GM11168 (cell line): ENCODE measurements around the gene SP6.

ENCODE experiments used
- in situ Hi-C: fragments of 300-500 bp; cut with MboI; formaldehyde crosslinking; loops from one replicate; pipeline ENCODE4 v1.12.0; 2022; ENCODE audit warnings: low sequenced_read_pairs; ENCODE audit not compliant: unreplicated experiment

Gene SP6

DNA sequence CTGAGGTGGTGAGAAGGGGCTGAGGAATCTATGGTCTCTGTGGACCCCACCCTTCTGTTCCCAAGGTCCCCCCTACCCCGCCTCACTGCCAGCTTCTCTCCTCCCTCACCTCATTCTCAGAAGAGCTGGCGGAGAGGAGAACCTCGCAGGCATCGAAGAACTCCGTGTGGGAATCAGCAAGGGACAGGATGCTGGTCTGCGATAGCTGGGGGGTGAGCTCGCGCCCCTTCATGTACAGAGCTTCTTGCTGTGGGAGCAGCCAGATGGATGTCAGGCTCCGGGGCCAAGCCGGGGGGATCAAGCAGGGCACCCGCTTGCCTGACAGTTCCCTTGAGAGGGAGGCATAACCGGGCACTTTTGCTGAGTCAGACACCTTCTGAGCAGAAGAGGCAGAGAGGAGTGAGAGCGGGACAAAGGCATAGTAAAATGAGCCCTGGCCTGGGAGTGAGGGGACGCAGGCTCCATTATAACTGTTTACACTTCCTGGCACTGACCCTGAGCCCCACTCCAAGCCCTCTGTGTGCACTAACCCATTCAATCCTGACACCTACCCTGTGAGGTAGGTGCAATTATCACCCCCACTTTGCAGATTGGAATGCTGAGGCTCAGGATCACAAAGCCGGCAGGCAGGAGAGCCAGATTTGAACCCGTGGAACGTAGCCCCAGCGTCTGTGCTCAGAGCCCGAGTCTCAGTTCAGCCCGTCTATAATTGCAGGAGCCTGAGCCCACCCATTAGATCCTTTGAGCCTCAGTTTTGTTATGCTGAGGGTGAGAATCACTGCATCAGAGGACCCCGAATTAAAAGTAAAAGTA, 35.7 kb downstream of the SP6 start:
- in situ Hi-C loops, result no loop called here

DNA sequence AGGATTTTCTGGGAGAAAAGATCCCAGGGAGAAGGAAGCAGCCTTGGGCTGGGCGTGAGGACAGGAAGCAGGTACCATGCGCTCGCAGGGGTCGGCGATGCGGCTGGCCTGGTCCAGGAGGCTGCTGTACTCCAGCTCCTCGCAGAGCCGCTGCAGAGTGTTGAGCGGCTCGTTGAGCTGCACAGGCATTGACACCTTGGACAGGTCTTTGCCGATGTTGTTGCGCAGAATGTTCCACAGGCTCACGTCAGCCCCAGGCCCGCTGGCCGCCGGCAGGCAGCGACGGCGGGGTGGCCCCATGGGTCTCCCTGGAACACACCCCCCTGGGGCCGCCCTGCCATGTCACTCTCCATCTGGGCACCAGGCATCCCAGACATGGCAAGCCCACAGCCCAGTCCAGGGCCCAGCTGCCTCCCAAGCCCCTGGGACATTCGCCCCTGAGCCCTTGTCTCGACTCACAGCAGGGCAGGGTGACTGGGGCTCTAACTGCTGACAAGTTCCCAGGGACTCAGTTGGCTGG, 37.4 kb downstream of the SP6 start:
- in situ Hi-C loops, result no loop called here

- in situ Hi-C loops, result no loop called here
These were observed 37.9 kb downstream of the SP6 start for GRCh38 chr17:47813077-47813476.

DNA sequence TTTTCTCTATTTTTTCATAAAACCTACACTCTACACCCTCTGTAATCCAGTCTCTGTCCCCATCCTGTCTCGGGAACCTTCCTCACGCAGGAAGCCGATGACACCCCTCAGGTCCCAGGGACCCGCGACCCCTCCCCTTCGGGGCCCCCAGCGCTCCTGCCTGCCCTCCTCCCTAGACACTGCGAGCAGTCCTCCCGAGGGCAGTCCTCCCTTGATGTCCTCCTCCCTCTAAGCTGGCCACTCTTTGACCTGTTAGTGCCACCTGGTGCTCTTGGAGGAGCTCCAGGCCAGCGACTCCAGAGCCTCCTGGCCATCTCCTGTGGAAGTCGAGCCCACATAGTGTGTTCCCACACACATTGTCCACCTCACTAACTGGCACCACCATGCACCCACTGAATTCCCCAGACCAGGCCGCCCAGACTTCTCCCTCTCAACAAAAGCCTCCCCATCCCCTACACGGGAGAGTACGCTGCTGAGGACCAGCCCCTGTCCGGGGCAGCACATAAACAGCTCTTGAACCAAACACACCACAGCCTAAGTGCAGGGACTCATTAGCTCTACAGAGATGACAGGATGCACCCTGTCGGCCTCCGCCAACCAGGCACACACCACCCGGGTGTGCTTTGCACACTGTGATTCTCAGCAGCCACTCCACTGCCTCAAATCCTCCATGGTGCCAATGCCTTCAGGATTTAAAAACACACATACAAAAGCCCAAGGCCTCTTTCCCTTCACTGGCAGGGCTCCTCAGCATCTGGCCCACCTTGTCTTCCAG, 38.6 kb downstream of the SP6 start:
- in situ Hi-C loops, result no loop called here

- in situ Hi-C loops, result no loop called here
These were observed 39.3 kb downstream of the SP6 start for GRCh38 chr17:47811709-47812108.

GRCh38 chr17:47810901-47811635, 39.9 kb downstream of the SP6 start:
- in situ Hi-C loops, result no loop called here

- in situ Hi-C loops, result no loop called here
These were observed 40.7 kb downstream of the SP6 start for GRCh38 chr17:47810200-47810821.

- in situ Hi-C loops, result no loop called here
These were observed 42.0 kb downstream of the SP6 start for GRCh38 chr17:47808830-47809480.

- in situ Hi-C loops, result no loop called here
These were observed 42.7 kb downstream of the SP6 start for GRCh38 chr17:47808036-47808829.

GRCh38 chr17:47807421-47807820, 43.5 kb downstream of the SP6 start:
- in situ Hi-C loops, result no loop called here

- in situ Hi-C loops, result no loop called here
These were observed 44.1 kb downstream of the SP6 start for GRCh38 chr17:47806913-47807255.

GRCh38 chr17:47806026-47806912, 44.7 kb downstream of the SP6 start:
- in situ Hi-C loops, result no loop called here

DNA sequence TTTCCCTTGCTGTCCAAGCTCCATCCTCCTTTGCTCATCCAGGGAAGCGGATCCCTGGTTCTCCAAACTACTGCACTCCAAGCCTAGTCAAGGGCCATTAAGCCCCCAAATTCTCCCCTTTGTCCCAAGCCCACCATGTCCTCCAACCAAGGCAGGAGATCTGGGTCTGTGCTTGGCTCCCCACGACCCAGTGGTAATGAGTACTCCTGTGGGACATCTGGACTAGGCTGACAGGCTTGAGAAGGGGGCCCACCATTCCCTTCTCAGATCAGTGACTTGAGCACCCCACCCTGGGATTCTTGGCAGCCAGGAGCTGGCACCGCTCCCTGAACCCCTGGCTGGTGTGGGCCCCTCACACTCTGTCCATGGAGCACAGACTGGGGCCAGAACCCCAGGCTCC, 46.5 kb downstream of the SP6 start:
- in situ Hi-C loops, result no loop called here

DNA sequence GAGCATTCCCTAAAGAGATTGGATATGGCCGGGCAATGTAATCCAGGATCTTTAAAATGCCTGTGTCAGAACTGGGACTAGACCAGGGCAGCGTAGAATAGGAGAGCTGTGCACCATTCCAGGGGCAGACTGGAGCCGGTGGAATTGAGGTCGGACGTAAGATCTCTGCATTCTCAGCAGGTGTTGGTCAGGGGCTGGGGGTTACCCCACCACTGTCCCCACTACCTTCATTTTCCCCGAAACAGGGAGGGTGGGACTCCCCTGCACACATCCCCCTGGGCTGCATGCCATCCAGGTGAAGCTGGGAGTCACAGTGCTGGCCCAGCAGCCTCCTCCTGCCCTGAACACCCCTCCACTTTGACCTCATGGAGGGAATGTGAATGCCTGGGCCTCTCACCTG, 47.2 kb downstream of the SP6 start:
- in situ Hi-C loops, result no loop called here

GRCh38 chr17:47803201-47803600, 47.8 kb downstream of the SP6 start:
- in situ Hi-C loops, result no loop called here

DNA sequence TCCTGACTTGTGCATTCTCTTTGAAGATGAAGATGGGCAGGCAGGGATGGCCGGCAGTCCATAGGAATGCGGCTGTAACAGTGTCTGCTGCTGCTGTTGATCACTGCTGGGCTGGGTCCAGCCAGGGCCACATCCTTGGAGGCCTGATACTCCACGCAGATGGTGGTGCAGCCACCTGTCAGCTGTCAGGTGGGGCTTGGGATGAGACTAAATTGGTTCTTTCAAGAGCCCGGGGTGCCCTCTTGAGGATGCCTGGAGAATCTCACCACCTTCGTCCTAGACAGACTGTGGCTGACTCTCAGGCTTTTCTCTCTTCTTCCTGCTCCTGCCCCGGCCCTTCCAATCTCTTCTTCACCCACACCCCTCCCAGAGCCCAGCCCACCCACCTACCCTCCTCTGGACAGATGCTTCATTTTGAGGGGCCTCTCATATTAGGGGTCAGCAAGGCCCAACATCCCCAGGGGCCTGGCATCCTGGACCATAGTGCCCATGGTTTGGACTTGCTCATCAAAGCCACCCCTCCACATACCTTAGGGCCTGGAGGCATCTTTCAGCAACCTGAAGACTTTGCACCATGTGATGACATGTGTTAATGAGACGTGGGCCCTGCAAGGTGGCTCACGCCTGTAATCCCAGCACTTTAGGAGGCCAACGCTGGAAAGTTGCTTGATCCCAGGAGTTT, 48.5 kb downstream of the SP6 start:
- in situ Hi-C loops, result no loop called here

- in situ Hi-C loops, result no loop called here
These were observed 49.1 kb downstream of the SP6 start for GRCh38 chr17:47801906-47802305.
